Caco-2 (cell line): ENCODE data around the gene SARNP. TPM values are rescaled to one million over a fixed set of nuclear protein-coding genes. Genes with fewer than 3 reads are reported as not detected.

Experiments
- BruUV-seq: library from RNA; stranded (reverse); fragments of 400-500 nt; replicated peaks from 2 replicates; lab custom pipeline; 2021; lab: Mats Ljungman, UMichigan
- CTCF ChIA-PET: fragments of 300-600 bp; sonication (Branson Sonifier 250); formaldehyde crosslinking; loops from one replicate; lab custom pipeline; 2022; ENCODE audit warnings: antibody characterized with exemption; lab: Charles Lee
- POLR2A ChIA-PET: fragments of 300-600 bp; sonication (Branson Sonifier 250); formaldehyde crosslinking; loops from one replicate; lab custom pipeline; 2022; ENCODE audit warnings: antibody characterized with exemption; lab: Charles Lee
- DNase-seq, 2 experiments: peaks; one replicate each; pipeline versions ENCODE4 v3.0.0 to v3.0.0-alpha.2; 2020 to 2022
- H3K27me3 ChIP-seq: replicated peaks from 2 replicates; pipeline ENCODE4 v1.6.0; 2011; ENCODE audit warnings: low read length; ENCODE audit not compliant: control insufficient read depth, insufficient read depth
- H3K36me3 ChIP-seq: 2 replicates; pipeline ENCODE4 v1.5.1; 2011; ENCODE audit warnings: low read length; ENCODE audit not compliant: control insufficient read depth, insufficient read depth
- H3K4me1 ChIP-seq: fragments of 250-450 bp; sonication (Bioruptor Pico); 2 replicates; pipeline ENCODE4 v1.5.1; 2020; ENCODE audit warnings: mild to moderate bottlenecking
- H3K4me3 ChIP-seq: 2 replicates; pipeline ENCODE4 v1.5.1; 2011; ENCODE audit warnings: low read depth, mild to moderate bottlenecking, control low read depth, low read length
- H3K9me3 ChIP-seq: fragments of 250-450 bp; sonication (Bioruptor Pico); 2 replicates; pipeline ENCODE4 v1.5.1; 2020; ENCODE audit warnings: mild to moderate bottlenecking, moderate library complexity
- H3K27ac Mint-ChIP-seq: one replicate; pipeline ENCODE4 v1.8.0; 2022; ENCODE audit warnings: mixed read lengths; ENCODE audit not compliant: unreplicated experiment
- H3K27me3 Mint-ChIP-seq: one replicate; pipeline ENCODE4 v1.8.0; 2022; ENCODE audit warnings: mixed read lengths; ENCODE audit not compliant: insufficient read depth, unreplicated experiment
- H3K36me3 Mint-ChIP-seq: one replicate; pipeline ENCODE4 v1.8.0; 2022; ENCODE audit warnings: mild to moderate bottlenecking, mixed read lengths; ENCODE audit not compliant: insufficient read depth, unreplicated experiment
- H3K4me1 Mint-ChIP-seq: one replicate; pipeline ENCODE4 v1.8.0; 2022; ENCODE audit warnings: low read depth, mixed read lengths; ENCODE audit not compliant: unreplicated experiment
- H3K4me3 Mint-ChIP-seq: one replicate; pipeline ENCODE4 v1.8.0; 2022; ENCODE audit warnings: mild to moderate bottlenecking, moderate library complexity, mixed read lengths; ENCODE audit not compliant: unreplicated experiment
- H3K9me3 Mint-ChIP-seq: one replicate; pipeline ENCODE4 v1.8.0; 2022; ENCODE audit warnings: mixed read lengths; ENCODE audit not compliant: unreplicated experiment
- intact Hi-C: fragments of 100-400 bp; cut with micrococcal nuclease; formaldehyde crosslinking; loops from one replicate; pipeline ENCODE4 v1.10.0; 2022; ENCODE audit not compliant: unreplicated experiment
- total RNA-seq: library from RNA; stranded (reverse); gene quantifications from 2 replicates; pipeline ENCODE4 v1.2.3, GENCODE V29; 2022
- TF ChIP-seq, protein P1 (sequence below), 2 experiments: fragments of 200-600 bp in 1 of 2; IDR thresholded peaks; 1 replicate in 1 of 2; 2 replicates in 1 of 2; pipeline versions ENCODE4 v1.5.1 to v1.8.0; 2011 to 2022; ENCODE audit warnings: antibody characterized with exemption in 1 of 2, control low read depth in 1 of 2, inconsistent platforms in 1 of 2, low read depth in 1 of 2, low read length in 1 of 2, mild to moderate bottlenecking in 1 of 2, moderate library complexity in 1 of 2; ENCODE audit not compliant: insufficient read depth in 1 of 2, severe bottlenecking in 1 of 2, unreplicated experiment in 1 of 2

The SARNP gene
- total RNA-seq, 1 experiment from 2014 or later: 77.6 TPM

DNA sequence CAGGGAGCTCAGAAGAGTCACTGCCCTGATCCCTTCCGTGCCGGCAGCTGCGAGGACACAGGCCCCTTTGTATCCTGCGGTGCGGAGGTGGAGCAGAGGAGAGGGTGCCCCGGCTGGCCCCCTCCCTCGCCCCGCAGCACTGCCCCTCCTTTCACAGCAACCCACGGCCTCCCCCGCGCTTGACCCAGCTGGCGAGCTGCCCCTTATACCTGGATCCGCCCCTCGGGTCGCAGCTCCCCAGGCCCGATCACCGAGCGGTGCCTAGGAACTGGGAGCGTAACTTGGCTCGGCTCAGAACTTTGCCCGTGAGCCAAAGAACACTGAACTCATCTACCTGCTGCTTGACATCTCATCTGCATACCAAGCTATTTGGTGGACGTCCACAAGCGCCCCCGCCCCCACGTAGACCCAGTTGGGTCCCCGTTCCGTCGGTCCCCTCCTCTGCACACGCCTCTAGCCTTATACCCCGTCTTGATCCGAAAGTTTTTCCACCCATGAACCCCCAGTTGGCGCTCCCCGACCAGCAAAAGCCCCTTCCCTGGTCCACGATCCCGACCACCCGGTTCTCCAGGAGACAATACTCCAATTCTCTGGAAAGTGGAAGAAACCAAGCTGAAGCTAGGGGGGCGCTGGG, 12.6 kb upstream of the SARNP start:
- Histone ChIP-seq H3K9me3 (no peaks in the 10 kb centered on the region), H3K4me3 (peak overlapping the region; percentile 76), H3K27me3 (no peaks in the 10 kb centered on the region), H3K4me1 (no peaks in the 10 kb centered on the region), H3K36me3 (no peaks in the 10 kb centered on the region; the same call in 1 of the 2 replicates)
- BruUV-seq: TSS peak; percentile 68
- intact Hi-C loops: loop anchor here (2.0 kb wide), 1 partner anchor 143 kb away; no protein-coding TSS in a partner anchor
- ChIA-PET POLR2A (interaction anchor here (0.6 to 3.1 kb wide), 16 partner anchors 12 to 1915 kb away, joined by 3 to 65 read pairs (median 4); partner anchors contain the start of genes CBX5, ORMDL2, PYM1 and RAB5B), CTCF (interaction anchor here (0.6 to 1.7 kb wide), 10 partner anchors 9 to 274 kb away, joined by 3 to 17 read pairs (median 5); partner anchors contain the start of genes ORMDL2, PA2G4, RAB5B and SARNP)
- peak overlapping the region; percentile 85 for H3K27ac Mint-ChIP-seq
- H3K36me3 Mint-ChIP-seq: peaks cover 36% of the 10 kb centered on the region
- no peaks in the 10 kb centered on the region for H3K9me3 Mint-ChIP-seq
- peak; percentile 41 to 52 for DNase-seq
- H3K4me1 Mint-ChIP-seq: peaks cover 12% of the 10 kb centered on the region
- TF ChIP-seq, protein P1, sequence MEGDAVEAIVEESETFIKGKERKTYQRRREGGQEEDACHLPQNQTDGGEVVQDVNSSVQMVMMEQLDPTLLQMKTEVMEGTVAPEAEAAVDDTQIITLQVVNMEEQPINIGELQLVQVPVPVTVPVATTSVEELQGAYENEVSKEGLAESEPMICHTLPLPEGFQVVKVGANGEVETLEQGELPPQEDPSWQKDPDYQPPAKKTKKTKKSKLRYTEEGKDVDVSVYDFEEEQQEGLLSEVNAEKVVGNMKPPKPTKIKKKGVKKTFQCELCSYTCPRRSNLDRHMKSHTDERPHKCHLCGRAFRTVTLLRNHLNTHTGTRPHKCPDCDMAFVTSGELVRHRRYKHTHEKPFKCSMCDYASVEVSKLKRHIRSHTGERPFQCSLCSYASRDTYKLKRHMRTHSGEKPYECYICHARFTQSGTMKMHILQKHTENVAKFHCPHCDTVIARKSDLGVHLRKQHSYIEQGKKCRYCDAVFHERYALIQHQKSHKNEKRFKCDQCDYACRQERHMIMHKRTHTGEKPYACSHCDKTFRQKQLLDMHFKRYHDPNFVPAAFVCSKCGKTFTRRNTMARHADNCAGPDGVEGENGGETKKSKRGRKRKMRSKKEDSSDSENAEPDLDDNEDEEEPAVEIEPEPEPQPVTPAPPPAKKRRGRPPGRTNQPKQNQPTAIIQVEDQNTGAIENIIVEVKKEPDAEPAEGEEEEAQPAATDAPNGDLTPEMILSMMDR (IDR thresholded peaks at IDR 0.05; ENCODE audit: insufficient read depth in 1 of 2, low read depth in 1 of 2, low read length in 1 of 2, severe bottlenecking in 1 of 2, unreplicated experiment in 1 of 2): no peak
- H3K27me3 Mint-ChIP-seq: no peaks in the 10 kb centered on the region
- H3K4me3 Mint-ChIP-seq: peak overlapping the region; percentile 82

DNA sequence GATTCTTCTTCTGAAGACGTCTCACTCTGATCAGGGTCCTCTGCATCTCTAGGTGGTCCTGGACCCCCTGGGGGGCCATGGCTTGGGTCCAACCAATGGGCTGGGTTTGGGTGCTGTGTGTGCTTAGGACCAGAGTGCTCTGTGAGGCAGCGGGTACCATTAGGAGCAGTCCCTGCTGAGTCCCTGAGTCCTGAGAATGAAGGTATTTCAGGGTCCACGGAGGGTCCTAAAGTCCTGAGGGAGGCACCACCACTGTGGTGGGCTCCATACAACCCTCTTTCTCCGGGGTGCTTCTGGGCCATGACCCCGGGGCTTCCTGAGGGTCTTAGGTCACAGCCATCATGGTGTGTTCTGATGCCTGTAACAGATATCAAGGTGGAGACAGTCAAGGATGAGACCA, 10.8 kb upstream of the SARNP start:
- H3K27ac Mint-ChIP-seq: peak overlapping the region; percentile 85
- POLR2A ChIA-PET: interaction anchor here (3.1 kb wide), 1 partner anchor 11 kb away, joined by 65 read pairs; the partner anchor contains the start of genes ORMDL2 and SARNP

GRCh38 chr12:55827806-55828205, 10.3 kb upstream of the SARNP start:
- DNase-seq: no peak
- no peak overlapping the region for H3K4me3 ChIP-seq
- H3K4me1 ChIP-seq: peaks cover 7% of the 10 kb centered on the region
- H3K9me3 ChIP-seq: no peaks in the 10 kb centered on the region
- H3K4me3 Mint-ChIP-seq: peak overlapping the region; percentile 82
- no peaks in the 10 kb centered on the region for H3K27me3 Mint-ChIP-seq
- no peaks in the 10 kb centered on the region for H3K27me3 ChIP-seq
- H3K36me3 ChIP-seq: no peaks in the 10 kb centered on the region; the same call in 1 of the 2 replicates
- intact Hi-C loops: loop anchor here (2.0 kb wide), 1 partner anchor 145 kb away; no protein-coding TSS in a partner anchor
- H3K36me3 Mint-ChIP-seq: peaks cover 45% of the 10 kb centered on the region
- peaks cover 12% of the 10 kb centered on the region for H3K4me1 Mint-ChIP-seq
- TF ChIP-seq, protein P1 (IDR thresholded peaks at IDR 0.05; ENCODE audit: insufficient read depth in 1 of 2, low read depth in 1 of 2, low read length in 1 of 2, severe bottlenecking in 1 of 2, unreplicated experiment in 1 of 2): no peak
- no peaks in the 10 kb centered on the region for H3K9me3 Mint-ChIP-seq
- no TSS peak for BruUV-seq
- POLR2A ChIA-PET: interaction anchor here (1.1 kb wide), 1 partner anchor 10 kb away, joined by 4 read pairs; the partner anchor contains the start of genes ORMDL2 and SARNP
- H3K27ac Mint-ChIP-seq: peak overlapping the region; percentile 63
- CTCF ChIA-PET: no interaction called here

More for the DNA sequence above, 10.8 kb upstream of the SARNP start:
- Mint-ChIP-seq H3K36me3 (peaks cover 40% of the 10 kb centered on the region), H3K9me3 (no peaks in the 10 kb centered on the region), H3K4me1 (peaks cover 12% of the 10 kb centered on the region), H3K27me3 (no peaks in the 10 kb centered on the region), H3K4me3 (peak overlapping the region; percentile 82)
- DNase-seq: no peak
- Histone ChIP-seq H3K36me3 (no peaks in the 10 kb centered on the region; the same call in 1 of the 2 replicates), H3K4me1 (peaks cover 7% of the 10 kb centered on the region), H3K27me3 (no peaks in the 10 kb centered on the region), H3K4me3 (peak overlapping the region; percentile 48), H3K9me3 (no peaks in the 10 kb centered on the region)
- intact Hi-C loops: loop anchor here (2.0 kb wide), 1 partner anchor 144 kb away; no protein-coding TSS in a partner anchor
- CTCF ChIA-PET: interaction anchor here (1.4 kb wide), 1 partner anchor 10 kb away, joined by 17 read pairs; the partner anchor contains the start of genes ORMDL2 and SARNP
- TF ChIP-seq, protein P1 (IDR thresholded peaks at IDR 0.05; ENCODE audit: insufficient read depth in 1 of 2, low read depth in 1 of 2, low read length in 1 of 2, severe bottlenecking in 1 of 2, unreplicated experiment in 1 of 2): no peak
- BruUV-seq: no TSS peak
